HL-60 (cell line): ENCODE data around the gene TBC1D3B.
"Not testable (repeated sequence)": the region's sequence is repeated elsewhere in the genome, so short reads cannot be mapped to it uniquely, and the experiment has no call there.

Experiments used
- CTCF ChIP-seq: IDR thresholded peaks from one replicate; pipeline ENCODE4 v1.5.1; 2011; ENCODE audit warnings: low read length, control low read depth, inconsistent platforms; ENCODE audit not compliant: insufficient read depth
- GABPA ChIP-seq: IDR thresholded peaks from 2 replicates; pipeline ENCODE4 v1.6.1; 2012; ENCODE audit warnings: low read depth
- POLR2AphosphoS5 ChIP-seq: IDR thresholded peaks from 2 replicates; pipeline ENCODE4 v1.6.1; 2012; ENCODE audit warnings: low read depth

DNA sequence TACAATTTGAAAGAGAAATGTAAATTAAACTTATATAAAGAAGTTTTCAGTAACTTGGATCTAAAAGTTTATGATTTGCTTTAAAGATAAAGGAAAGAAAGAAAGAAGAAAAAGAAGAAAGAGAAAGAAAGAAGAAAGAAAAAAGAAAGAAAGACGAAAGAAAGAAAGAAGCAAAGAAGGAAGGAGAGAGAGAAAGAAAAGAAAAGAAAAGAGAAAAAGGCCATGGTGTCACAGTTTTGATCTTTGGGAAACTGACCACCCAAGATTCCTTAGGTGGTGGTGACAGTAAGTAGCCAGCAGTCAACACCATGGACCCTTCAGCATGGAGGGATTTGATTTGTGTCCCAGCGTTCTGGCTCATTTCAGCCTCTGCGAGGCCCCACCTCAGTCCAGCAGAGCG lies 24.7 kb upstream of the TBC1D3B start:
- TF ChIP-seq CTCF, GABPA, POLR2AphosphoS5: not testable (repeated sequence)
